Kidney glomerular epithelial cell (primary cell): ENCODE data around the gene AADACL2.
"Not testable (repeated sequence)": the region's sequence is repeated elsewhere in the genome, so short reads cannot be mapped to it uniquely, and the experiment has no call there.

ENCODE experiments used
- DNase-seq: peaks from one replicate; lab custom pipeline; 2025; lab: John Stamatoyannopoulos, UW

AADACL2 gene

GRCh38 chr3:151733613-151734012, at the start of gene AADACL2:
AADACL2 (plus strand) TSS chr3:151733927; CDS start chr3:151734036, 109 bp downstream.
- DNase-seq, result no peak

DNA sequence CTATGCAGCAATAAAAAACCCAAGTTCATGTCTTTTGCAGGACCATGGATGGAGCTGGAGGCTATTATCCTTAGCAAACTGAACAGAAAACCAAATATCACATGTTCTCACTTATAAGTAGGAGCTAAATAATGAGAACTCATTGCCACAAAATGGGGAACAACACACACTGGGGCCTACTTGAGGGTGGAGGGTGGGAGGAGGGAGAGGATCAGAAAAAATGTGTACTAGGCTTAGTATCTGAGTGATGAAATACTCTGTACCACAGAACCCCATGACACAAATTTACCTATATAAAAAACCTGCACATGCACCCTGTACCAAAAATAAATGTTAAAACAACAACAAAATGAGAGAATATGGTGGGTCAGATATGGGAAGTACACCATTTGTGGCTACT, 49.6 kb upstream of the AADACL2 start:
- DNase-seq, result no peak

DNA sequence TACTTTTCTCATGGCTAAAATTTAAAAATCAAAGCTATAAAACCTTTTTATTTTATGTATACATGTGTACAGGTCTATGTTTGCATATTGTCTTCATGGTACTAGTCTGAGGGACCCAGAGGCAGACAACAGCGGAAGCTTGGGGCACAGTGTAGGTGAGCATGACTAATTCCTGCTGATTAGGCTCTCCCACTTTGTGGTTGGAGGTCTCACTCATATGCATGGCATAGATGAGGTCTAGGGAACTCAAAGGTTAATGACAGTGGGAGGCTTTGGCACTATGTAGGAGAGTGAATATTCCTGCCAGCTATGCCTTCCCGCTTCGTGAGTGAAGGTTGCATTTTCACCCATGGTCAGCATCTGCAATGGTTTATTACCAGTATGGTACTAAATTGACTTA, 47.5 kb upstream of the AADACL2 start:
- DNase-seq, result peak; percentile 19

GRCh38 chr3:151687076-151687475, 46.7 kb upstream of the AADACL2 start:
- no peak for DNase-seq

DNA sequence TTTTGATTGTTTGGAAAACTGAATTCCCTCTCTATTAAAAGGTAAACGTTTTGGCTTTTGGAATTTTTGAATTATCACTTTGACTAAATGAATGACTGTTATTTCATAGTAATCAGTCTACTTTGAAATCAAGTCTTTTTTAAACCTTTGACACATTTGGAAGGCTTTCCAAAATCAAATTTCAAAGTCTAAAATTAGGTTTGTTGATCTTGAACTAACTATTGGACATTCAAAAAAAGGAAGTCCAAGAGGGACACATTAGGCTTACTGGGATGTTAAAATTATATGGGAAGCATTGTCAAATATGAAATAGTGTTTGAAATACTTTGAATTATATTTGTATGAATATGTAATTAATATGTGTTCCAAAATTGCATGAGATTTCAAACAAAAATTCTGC, 45.2 kb upstream of the AADACL2 start:
- DNase-seq, result no peak

- DNase-seq, result no peak
These were observed 43.1 kb upstream of the AADACL2 start for GRCh38 chr3:151690645-151691044.

- no peak for DNase-seq
These were observed 36.2 kb upstream of the AADACL2 start for GRCh38 chr3:151697496-151697895.

DNA sequence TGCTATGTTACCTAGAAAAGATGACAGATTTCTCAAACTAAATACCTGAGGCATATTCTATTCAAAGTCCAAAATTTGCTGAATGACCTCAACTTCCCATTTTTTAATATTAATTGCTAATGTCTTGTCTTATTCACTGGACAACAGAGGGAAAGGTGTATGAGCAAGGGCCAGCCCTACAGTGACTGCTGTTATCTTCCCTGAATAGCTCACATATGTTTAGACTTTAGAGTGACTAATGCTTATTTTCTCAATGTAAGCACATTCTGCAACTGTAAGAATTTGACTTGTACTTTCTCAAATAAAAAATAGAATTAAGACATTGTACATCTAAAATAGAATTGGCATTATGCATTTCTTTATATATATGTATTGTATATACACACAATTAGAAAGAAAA, 26.5 kb upstream of the AADACL2 start:
- no peak for DNase-seq

GRCh38 chr3:151708868-151709267, 24.9 kb upstream of the AADACL2 start:
- DNase-seq, result no peak

- no peak for DNase-seq
These were observed 23.9 kb upstream of the AADACL2 start for GRCh38 chr3:151709847-151710246.

DNA sequence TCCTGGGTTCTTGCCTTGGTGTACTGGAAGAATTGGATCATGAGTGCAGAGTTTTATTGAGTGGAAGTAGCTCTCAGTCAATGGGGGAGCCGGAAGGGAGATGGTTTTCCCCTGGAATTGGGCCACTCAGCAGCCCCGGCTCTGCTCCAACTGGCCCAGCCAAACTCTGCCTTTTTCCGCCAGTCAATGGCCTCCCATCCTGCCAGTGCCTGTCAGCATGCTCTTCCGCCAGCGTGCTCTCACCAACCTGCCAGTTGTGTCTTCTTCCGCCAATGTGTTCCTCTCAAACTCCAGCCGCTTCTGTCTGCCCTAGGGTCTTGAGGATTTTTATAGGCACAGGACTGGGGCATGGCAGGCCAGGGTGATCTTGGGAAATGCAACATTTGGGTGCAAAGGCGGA, 12.4 kb upstream of the AADACL2 start:
- no peak for DNase-seq

GRCh38 chr3:151722856-151723255, 10.9 kb upstream of the AADACL2 start:
- no peak for DNase-seq

- peak; percentile 5 for DNase-seq
These were observed 8.9 kb upstream of the AADACL2 start for GRCh38 chr3:151724576-151725562.

DNA sequence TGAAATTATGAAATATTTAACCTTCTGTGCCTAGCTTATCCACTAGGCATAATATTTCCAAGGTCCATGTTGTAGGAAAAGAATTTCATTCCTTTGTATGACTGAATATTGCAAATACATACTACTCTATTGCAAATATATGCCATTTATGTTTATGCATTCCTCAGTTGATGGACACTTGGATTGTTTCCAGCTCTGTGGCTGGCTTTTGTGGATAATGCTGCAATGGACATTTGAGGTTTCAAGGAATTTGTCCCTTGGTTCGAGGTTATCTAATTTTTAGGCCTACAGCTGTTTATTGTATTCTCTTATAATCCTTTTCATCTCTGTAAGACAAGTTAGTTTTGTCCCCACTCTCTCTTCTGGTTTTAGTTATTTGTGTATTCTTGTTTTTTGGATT, 7.7 kb upstream of the AADACL2 start:
- DNase-seq, result no peak

GRCh38 chr3:151732861-151733260, 866 bp upstream of the AADACL2 start:
- DNase-seq, result no peak

- DNase-seq, result no peak
These were observed 6.9 kb downstream of the AADACL2 start for GRCh38 chr3:151740581-151740980.

- no peak for DNase-seq
These were observed 10.1 kb downstream of the AADACL2 start for GRCh38 chr3:151743855-151744254.

GRCh38 chr3:151750181-151750580, 16.5 kb downstream of the AADACL2 start:
- no peak for DNase-seq

- no peak for DNase-seq
These were observed 17.0 kb downstream of the AADACL2 start for GRCh38 chr3:151750678-151751077.

GRCh38 chr3:151751161-151751560, 17.4 kb downstream of the AADACL2 start:
- no peak for DNase-seq

DNA sequence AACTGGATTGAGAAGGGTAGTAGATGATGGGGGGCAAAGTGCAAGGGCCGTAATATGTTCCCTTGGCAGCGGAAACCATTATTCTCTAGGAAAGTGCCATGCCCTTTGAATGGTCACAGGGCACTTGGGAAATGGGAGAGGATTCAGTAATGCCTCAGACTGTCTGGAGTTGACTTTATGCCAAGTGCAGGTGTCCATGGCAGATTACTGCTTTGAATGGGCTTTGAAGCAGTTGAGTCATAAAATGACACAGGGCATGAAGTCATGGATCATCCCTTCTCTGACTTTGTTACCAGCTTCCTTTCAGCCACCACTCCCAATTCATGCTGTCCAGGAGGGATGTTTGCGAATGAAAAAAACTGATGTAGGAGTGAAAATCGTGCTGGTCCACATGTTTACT, 20.1 kb downstream of the AADACL2 start:
- DNase-seq, result peak; percentile 15

- DNase-seq, result no peak
These were observed 27.9 kb downstream of the AADACL2 start for GRCh38 chr3:151761581-151761980.

DNA sequence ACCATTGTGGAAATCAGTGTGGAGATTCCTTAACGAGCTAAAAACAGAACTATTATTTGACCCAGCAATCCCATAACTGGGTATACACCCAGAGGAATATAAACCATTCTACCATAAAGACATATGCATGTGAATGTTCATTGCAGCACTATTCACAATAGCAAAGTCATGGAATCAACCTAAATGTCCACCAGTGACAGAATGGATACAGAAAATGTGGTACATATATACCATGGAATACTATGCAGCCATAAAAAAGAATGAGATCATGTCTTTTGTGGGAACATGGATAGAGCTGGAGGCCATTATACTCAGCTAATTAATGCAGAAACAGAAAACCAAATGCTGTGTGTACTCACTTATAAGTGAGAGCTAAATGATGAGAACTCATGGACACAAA, 31.0 kb downstream of the AADACL2 start:
- DNase-seq, result not testable (repeated sequence)

DNA sequence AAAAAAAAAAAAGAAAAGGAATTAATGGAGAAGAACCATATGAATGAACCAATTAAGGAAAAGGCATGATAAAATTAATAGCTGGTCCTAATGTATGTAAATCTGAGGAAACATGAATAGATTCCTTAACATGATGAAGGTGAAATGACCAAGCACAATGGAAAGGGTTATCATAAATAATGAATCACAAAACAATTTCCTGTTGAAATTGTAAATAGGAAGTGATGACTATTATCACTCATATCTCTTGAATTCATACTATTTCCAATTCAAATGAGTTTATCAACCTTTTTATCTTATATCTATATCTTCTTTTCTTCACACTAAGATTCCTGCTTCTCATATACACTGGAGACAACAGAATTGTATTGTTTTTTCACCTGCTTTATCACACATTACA, 32.0 kb downstream of the AADACL2 start:
- DNase-seq, result no peak
